Breast epithelium (tissue), 4 donors: ENCODE results near the gene MT1X. TPM values are rescaled to one million over a fixed set of nuclear protein-coding genes. Genes with fewer than 3 reads are reported as not detected.
"Not testable (repeated sequence)": the region's sequence is repeated elsewhere in the genome, so short reads cannot be mapped to it uniquely, and the experiment has no call there.

Source experiments
- DNase-seq, 2 donors: peaks; one replicate each; pipeline ENCODE4 v3.0.0-alpha.2; 2019; ENCODE audit warnings: low spot score in 2 of 2
- H3K27ac ChIP-seq, 2 donors: fragments of 200-600 bp; sonication (generic) in 1 of 2; one replicate each; pipeline ENCODE4 v1.5.1; 2016 to 2019; ENCODE audit warnings: mild to moderate bottlenecking in 1 of 2
- H3K27me3 ChIP-seq, 2 donors: fragments of 200-600 bp; sonication (generic) in 1 of 2; one replicate each; pipeline versions ENCODE4 v1.5.1 to v1.6.0; 2017 to 2019; ENCODE audit warnings: control low read depth in 1 of 2, mild to moderate bottlenecking in 1 of 2
- H3K36me3 ChIP-seq: fragments of 200-600 bp; one replicate; pipeline ENCODE4 v1.5.1; 2019
- H3K4me1 ChIP-seq, 2 donors: fragments of 200-600 bp; sonication (generic); one replicate each; pipeline ENCODE4 v1.5.1; 2016 to 2019; ENCODE audit warnings: control low read depth in 1 of 2
- H3K4me3 ChIP-seq, 3 donors: fragments of 200-600 bp; sonication (generic); 1 replicate in 2 of 3; 2 replicates in 1 of 3; pipeline ENCODE4 v1.5.1; 2016 to 2019; ENCODE audit warnings: mild to moderate bottlenecking in 3 of 3, moderate library complexity in 2 of 3
- H3K9me3 ChIP-seq, 2 donors: fragments of 200-600 bp; sonication (generic) in 1 of 2; one replicate each; pipeline ENCODE4 v1.5.1; 2016 to 2019; ENCODE audit warnings: control low read depth in 1 of 2
- POLR2A ChIP-seq: fragments of 450-650 bp; IDR thresholded peaks from one replicate; pipeline ENCODE4 v1.6.1; 2016; ENCODE audit warnings: antibody characterized with exemption, mild to moderate bottlenecking, moderate library complexity
- POLR2AphosphoS5 ChIP-seq, 3 donors: sonication (generic); formaldehyde crosslinking; IDR thresholded peaks; one replicate each; pipeline ENCODE4 v1.6.1; 2017; ENCODE audit warnings: antibody characterized with exemption in 3 of 3
- intact Hi-C: fragments of 100-400 bp; cut with DNase I; formaldehyde crosslinking; loops from one replicate; pipeline ENCODE4 v1.15.1; 2023; ENCODE audit warnings: low total_unique reads
- total RNA-seq, 3 donors: library from RNA; depleted of rRNA; stranded (reverse); fragments of >200 nt; gene quantifications; one replicate each; pipeline ENCODE4 v1.1.0, GENCODE V29; 2016
- TF ChIP-seq, protein P1 (sequence below), 3 donors: fragments of 450-650 bp; IDR thresholded peaks; one replicate each; pipeline ENCODE4 v1.5.1; 2016 to 2017; ENCODE audit warnings: antibody characterized with exemption in 3 of 3, mild to moderate bottlenecking in 3 of 3, moderate library complexity in 3 of 3

The MT1X gene
- total RNA-seq, 3 donors from 2014 or later = 2,679 to 5,417 (median 3,885) TPM

DNA sequence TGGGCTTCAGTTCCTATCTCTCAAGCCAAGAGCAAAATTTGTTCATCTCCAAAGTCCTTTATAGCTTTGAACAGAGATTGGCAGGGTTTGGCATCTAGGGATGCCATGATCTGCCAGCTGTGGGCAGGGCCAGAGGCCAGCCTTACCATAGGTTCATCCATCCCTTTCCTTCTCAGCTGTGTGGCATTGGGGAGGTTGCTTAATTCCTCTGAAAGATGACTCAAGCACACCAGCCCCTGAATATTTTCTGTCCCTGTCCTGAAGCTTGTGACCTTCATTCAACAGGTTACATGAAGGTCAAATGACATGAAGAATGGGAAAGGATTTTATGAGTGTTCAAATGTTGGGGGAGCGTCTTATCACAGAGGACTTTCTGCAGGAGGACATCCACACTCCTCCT lies 17.8 kb upstream of the MT1X start:
- Histone ChIP-seq H3K27ac (peak overlapping the region in 1 of 2 donors; percentile 2), H3K27me3 (peaks cover 2 to 14% of the 10 kb centered on the region in 2 donors), H3K36me3 (no peaks in the 10 kb centered on the region), H3K9me3 (no peaks in the 10 kb centered on the region), H3K4me3 (no peak overlapping the region), H3K4me1 (no peaks in the 10 kb centered on the region)
- TF ChIP-seq, protein P1, sequence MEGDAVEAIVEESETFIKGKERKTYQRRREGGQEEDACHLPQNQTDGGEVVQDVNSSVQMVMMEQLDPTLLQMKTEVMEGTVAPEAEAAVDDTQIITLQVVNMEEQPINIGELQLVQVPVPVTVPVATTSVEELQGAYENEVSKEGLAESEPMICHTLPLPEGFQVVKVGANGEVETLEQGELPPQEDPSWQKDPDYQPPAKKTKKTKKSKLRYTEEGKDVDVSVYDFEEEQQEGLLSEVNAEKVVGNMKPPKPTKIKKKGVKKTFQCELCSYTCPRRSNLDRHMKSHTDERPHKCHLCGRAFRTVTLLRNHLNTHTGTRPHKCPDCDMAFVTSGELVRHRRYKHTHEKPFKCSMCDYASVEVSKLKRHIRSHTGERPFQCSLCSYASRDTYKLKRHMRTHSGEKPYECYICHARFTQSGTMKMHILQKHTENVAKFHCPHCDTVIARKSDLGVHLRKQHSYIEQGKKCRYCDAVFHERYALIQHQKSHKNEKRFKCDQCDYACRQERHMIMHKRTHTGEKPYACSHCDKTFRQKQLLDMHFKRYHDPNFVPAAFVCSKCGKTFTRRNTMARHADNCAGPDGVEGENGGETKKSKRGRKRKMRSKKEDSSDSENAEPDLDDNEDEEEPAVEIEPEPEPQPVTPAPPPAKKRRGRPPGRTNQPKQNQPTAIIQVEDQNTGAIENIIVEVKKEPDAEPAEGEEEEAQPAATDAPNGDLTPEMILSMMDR (IDR thresholded peaks at IDR 0.05) = no peak
- TF ChIP-seq POLR2AphosphoS5 (IDR thresholded peaks at IDR 0.05) (no peak), POLR2A (no peak)
- intact Hi-C loops = loop anchor here (10.0 kb wide), 1 partner anchor 1920 kb away; no protein-coding TSS in a partner anchor
- DNase-seq = no peak

- peaks cover 2 to 23% of the 10 kb centered on the region in 2 donors for H3K27me3 ChIP-seq
- not testable (repeated sequence) for H3K36me3 ChIP-seq, H3K4me1 ChIP-seq, H3K9me3 ChIP-seq, H3K4me3 ChIP-seq, H3K27ac ChIP-seq, DNase-seq
- intact Hi-C loops = loop anchor here (10.0 kb wide), 1 partner anchor 1921 kb away; no protein-coding TSS in a partner anchor
These were observed 16.7 kb upstream of the MT1X start for GRCh38 chr16:56665286-56666261.

GRCh38 chr16:56667581-56668571 lies 14.4 kb upstream of the MT1X start, which contains the start of gene MT1G:
Gene MT1G (minus strand): TSS chr16:56668065. CDS start chr16:56667993, 72 bp downstream.
- peak in 2 of 3 donors; percentile 13 to 23 for TF ChIP-seq POLR2AphosphoS5 (IDR thresholded peaks at IDR 0.05)
- TF ChIP-seq, protein P1 (IDR thresholded peaks at IDR 0.05) = no peak
- no peaks in the 10 kb centered on the region for H3K9me3 ChIP-seq
- H3K36me3 ChIP-seq = no peaks in the 10 kb centered on the region
- DNase-seq = peak in 1 of 2 donors; percentile 64
- no peaks in the 10 kb centered on the region for H3K4me1 ChIP-seq
- intact Hi-C loops = loop anchor here (10.0 kb wide), 1 partner anchor 1923 kb away; no protein-coding TSS in a partner anchor
- peaks cover 1 to 21% of the 10 kb centered on the region in 2 donors for H3K27me3 ChIP-seq
- peak within 1 kb of the TSS in 2 of 3 donors; percentile 40 to 58 for H3K4me3 ChIP-seq
- H3K27ac ChIP-seq = peak within 1 kb of the TSS in 1 of 2 donors; percentile 48

GRCh38 chr16:56669005-56669839 lies 13.0 kb upstream of the MT1X start, which contains the start of gene MT1H:
Gene MT1H (plus strand): TSS chr16:56669814. CDS start chr16:56669885, 71 bp downstream.
- H3K9me3 ChIP-seq = no peaks in the 10 kb centered on the region
- intact Hi-C loops = loop anchor here (10.0 kb wide), 1 partner anchor 1924 kb away; no protein-coding TSS in a partner anchor
- no peak for TF ChIP-seq POLR2AphosphoS5 (IDR thresholded peaks at IDR 0.05)
- TF ChIP-seq, protein P1 (IDR thresholded peaks at IDR 0.05) = no peak
- no peak for TF ChIP-seq POLR2A
- no peak within 1 kb of the TSS for H3K4me3 ChIP-seq
- H3K4me1 ChIP-seq = no peaks in the 10 kb centered on the region
- DNase-seq = no peak
- H3K27ac ChIP-seq = no peak within 1 kb of the TSS
- H3K36me3 ChIP-seq = no peaks in the 10 kb centered on the region
- peaks cover 0 to 18% of the 10 kb centered on the region in 2 donors for H3K27me3 ChIP-seq
